Nephron (organoid): ENCODE data around the gene KRT76.
"Not testable (repeated sequence)": the region's sequence is repeated elsewhere in the genome, so short reads cannot be mapped to it uniquely, and the experiment has no call there.

Source experiments
- H3K27ac Mint-ChIP-seq, 3 experiments: 2 replicates each; pipeline ENCODE4 v1.8.0; 2020; ENCODE audit warnings: mixed read lengths in 3 of 3, mild to moderate bottlenecking in 2 of 3, moderate library complexity in 1 of 3
- H3K27me3 Mint-ChIP-seq: 2 replicates; pipeline ENCODE4 v1.8.0; 2021; ENCODE audit warnings: low read depth, mild to moderate bottlenecking, moderate library complexity, mixed read lengths
- H3K36me3 Mint-ChIP-seq: 2 replicates; pipeline ENCODE4 v1.8.0; 2020; ENCODE audit warnings: low read depth, mixed read lengths
- H3K4me1 Mint-ChIP-seq: 2 replicates; pipeline ENCODE4 v1.8.0; 2020; ENCODE audit warnings: mixed read lengths
- H3K4me3 Mint-ChIP-seq, 3 experiments: 2 replicates each; pipeline ENCODE4 v1.8.0; 2020; ENCODE audit warnings: mild to moderate bottlenecking in 3 of 3, mixed read lengths in 3 of 3, moderate library complexity in 2 of 3
- H3K9me3 Mint-ChIP-seq: 2 replicates; pipeline ENCODE4 v1.8.0; 2020; ENCODE audit warnings: mixed read lengths
- TF ChIP-seq, protein P1 (sequence below), 3 experiments: fragments of 200-600 bp; sonication (generic); IDR thresholded peaks; one replicate each; pipeline ENCODE4 v1.5.0; 2021; ENCODE audit warnings: antibody characterized with exemption in 3 of 3; ENCODE audit not compliant: unreplicated experiment in 3 of 3

KRT76 gene

DNA sequence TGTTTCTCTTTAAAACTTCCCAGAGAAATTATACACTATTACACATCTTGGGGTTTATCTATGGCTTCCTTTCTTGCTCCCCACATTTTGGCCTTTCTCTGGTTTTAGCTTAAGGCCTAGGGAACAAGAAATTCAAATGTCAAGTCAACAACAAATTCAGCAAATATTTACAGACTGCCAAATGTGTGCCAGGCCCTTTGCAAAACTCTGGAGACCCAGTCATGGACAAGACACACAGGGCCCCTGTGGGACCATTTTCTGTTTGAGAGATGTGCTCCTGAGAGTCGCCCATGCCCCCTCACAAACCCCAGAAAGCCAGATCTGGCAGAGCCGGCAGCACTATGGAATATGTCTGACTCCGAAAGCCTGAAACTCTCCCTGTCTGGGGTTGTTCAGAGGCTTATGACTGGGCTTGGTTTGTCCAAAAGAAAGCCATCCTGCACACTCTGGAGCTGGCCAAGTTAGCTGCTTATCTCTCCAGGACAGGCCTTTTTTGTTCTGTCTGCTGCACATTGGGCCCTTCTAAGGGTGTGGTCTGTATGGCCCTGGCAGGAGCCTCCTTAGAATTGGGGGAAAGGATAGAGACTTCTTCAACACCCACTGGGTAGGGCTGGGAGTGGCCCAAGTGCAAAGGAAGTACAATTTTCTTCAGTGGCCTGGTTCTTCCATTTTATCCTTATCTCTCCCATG is 19.8 kb upstream of the KRT76 start:
- no peaks in the 10 kb centered on the region for H3K9me3 Mint-ChIP-seq
- H3K4me1 Mint-ChIP-seq, result no peaks in the 10 kb centered on the region

DNA sequence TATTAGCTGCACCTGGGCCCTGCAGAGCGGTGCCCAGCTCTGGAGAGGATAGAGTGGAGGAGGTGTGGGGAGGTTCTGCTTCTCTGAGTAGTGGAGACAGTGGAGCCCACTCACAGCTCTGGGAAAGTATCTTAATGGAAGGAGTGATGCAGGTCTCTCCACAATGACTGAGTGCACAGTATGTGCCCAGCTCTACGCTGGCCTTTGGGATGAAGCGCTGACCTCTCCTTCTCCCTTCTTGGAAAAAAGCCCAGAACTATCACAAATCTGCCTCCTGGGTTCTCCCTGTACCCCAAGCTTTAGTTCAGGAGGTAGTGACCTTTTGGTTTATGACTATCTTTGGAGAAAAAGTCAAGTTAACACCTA is 19.3 kb upstream of the KRT76 start:
- no peaks in the 10 kb centered on the region for H3K36me3 Mint-ChIP-seq
- H3K9me3 Mint-ChIP-seq, result no peaks in the 10 kb centered on the region
- no peak overlapping the region for H3K4me3 Mint-ChIP-seq
- H3K27ac Mint-ChIP-seq, result no peak overlapping the region
- TF ChIP-seq, protein P1, sequence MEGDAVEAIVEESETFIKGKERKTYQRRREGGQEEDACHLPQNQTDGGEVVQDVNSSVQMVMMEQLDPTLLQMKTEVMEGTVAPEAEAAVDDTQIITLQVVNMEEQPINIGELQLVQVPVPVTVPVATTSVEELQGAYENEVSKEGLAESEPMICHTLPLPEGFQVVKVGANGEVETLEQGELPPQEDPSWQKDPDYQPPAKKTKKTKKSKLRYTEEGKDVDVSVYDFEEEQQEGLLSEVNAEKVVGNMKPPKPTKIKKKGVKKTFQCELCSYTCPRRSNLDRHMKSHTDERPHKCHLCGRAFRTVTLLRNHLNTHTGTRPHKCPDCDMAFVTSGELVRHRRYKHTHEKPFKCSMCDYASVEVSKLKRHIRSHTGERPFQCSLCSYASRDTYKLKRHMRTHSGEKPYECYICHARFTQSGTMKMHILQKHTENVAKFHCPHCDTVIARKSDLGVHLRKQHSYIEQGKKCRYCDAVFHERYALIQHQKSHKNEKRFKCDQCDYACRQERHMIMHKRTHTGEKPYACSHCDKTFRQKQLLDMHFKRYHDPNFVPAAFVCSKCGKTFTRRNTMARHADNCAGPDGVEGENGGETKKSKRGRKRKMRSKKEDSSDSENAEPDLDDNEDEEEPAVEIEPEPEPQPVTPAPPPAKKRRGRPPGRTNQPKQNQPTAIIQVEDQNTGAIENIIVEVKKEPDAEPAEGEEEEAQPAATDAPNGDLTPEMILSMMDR (IDR thresholded peaks at IDR 0.05; ENCODE audit: unreplicated experiment in 3 of 3), result no peak
- peaks cover 19% of the 10 kb centered on the region for H3K27me3 Mint-ChIP-seq
- H3K4me1 Mint-ChIP-seq, result no peaks in the 10 kb centered on the region

More for the DNA sequence above, 19.8 kb upstream of the KRT76 start:
- Mint-ChIP-seq H3K36me3 (no peaks in the 10 kb centered on the region), H3K4me3 (no peak overlapping the region), H3K27me3 (peaks cover 15% of the 10 kb centered on the region), H3K27ac (no peak overlapping the region)
- TF ChIP-seq, protein P1 (IDR thresholded peaks at IDR 0.05; ENCODE audit: unreplicated experiment in 3 of 3), result no peak

DNA sequence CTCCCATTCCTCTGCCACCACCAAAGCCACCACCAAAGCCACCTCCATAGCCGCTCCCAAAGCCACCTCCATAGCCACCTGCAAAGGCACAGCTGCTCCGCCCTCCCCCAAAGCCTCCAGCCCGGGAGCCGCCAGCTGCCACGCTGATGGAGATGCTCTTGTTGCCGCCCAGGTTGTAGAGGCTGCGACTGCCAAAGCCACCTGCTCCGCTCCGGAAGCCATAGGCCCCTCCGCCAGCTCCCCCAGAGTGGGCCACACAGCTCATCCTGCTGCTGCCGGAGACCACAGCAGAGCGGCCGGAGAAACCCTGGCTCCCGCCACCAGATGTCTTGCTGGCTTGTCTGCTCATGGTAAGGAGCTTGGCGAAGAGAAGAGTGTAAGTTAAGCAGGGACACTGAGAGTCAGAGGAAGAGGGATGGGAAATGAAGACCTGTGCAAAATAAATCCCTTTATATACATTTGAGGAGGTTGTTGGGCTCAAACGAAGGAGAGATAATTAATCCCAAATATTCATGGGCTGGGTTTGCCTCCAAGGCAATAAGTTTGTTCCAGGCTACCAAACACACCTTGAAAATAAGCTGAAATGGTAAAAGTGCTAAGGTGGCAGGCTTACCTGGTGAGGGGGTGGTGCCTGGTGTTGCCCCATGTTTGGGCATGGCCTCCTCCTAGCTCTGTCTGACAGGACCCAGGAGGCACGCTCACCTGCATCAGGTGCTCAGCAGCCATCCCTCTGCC is 18.7 kb upstream of the KRT76 start, which contains the start of gene KRT3:
Gene KRT3, minus strand, starts transcription at position 424 of the 735 bp plus-strand sequence. Its CDS starts 75 bp downstream, at position 349.
- Mint-ChIP-seq H3K27ac (no peak within 1 kb of the TSS), H3K27me3 (peaks cover 19% of the 10 kb centered on the region), H3K9me3 (no peaks in the 10 kb centered on the region), H3K36me3 (no peaks in the 10 kb centered on the region), H3K4me1 (no peaks in the 10 kb centered on the region), H3K4me3 (no peak within 1 kb of the TSS)
- TF ChIP-seq, protein P1 (IDR thresholded peaks at IDR 0.05; ENCODE audit: unreplicated experiment in 3 of 3), result no peak

DNA sequence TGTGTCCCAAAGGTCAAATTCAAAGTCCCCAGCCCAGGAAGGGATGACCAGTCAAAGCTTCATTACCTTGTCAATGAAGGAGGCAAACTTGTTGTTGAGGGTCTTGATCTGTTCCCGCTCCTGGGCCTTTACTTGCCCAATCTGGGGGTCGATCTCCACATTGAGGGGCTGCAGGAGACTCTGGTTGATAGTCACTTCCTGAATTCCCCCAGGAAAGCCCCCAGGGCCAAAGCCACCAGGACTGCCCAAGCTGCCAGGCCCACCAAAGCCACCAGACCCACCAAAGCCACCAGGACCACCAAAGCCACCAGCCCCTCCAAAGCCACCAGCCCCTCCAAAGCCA is 18.2 kb upstream of the KRT76 start:
- not testable (repeated sequence) for H3K4me1 Mint-ChIP-seq, H3K27ac Mint-ChIP-seq, H3K9me3 Mint-ChIP-seq, H3K36me3 Mint-ChIP-seq, H3K4me3 Mint-ChIP-seq
- peaks cover 24% of the 10 kb centered on the region for H3K27me3 Mint-ChIP-seq

DNA sequence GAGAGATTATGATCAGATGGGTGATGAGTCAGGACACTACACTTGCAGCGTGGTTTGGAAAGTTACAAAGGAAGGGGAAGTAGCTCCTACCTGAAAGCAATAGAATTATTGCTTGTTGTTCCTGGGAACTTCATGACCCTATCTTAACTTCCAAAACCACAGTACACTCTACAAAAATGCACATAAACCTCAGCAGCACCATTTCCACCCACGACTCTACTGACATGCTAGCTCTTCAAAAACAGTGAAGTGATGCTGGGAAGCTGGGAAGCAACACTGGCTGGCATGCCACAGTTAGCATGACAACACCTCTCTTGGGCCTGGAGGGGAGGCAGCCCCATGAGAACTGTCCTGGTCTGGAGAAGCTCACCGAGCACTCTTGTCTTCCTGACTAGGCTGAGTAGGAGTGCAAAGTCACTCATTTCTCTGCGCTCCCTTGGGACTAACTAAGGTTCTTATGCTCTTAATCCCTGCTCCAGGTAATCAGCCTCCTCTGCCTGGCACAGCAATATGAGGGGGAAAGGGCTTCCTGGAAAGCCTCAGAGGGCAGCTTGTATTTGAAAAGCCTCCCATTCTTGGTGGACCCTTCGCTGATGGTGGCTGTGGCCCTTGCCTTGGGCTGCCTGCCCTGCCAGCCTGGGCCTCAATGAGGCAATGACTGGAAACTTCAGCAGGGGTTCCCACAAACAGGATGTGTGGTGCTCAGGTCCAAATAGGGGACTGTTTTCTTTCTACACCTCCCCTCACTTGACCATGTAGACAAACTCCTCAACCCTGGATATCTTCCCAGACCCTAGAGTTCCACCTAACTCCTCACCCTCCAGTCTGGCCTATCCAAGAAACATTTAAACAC is 17.6 kb upstream of the KRT76 start:
- H3K4me1 Mint-ChIP-seq, result no peaks in the 10 kb centered on the region
- no peaks in the 10 kb centered on the region for H3K9me3 Mint-ChIP-seq
- H3K27me3 Mint-ChIP-seq, result peaks cover 27% of the 10 kb centered on the region
- TF ChIP-seq, protein P1 (IDR thresholded peaks at IDR 0.05; ENCODE audit: unreplicated experiment in 3 of 3), result no peak
- H3K36me3 Mint-ChIP-seq, result no peaks in the 10 kb centered on the region
- no peak overlapping the region for H3K27ac Mint-ChIP-seq
- no peak overlapping the region for H3K4me3 Mint-ChIP-seq
